Stomach smooth muscle (tissue), 2 donors: ENCODE results near the gene ARV1.
"Not testable (repeated sequence)": the region's sequence is repeated elsewhere in the genome, so short reads cannot be mapped to it uniquely, and the experiment has no call there.

Experiments
- H3K27ac ChIP-seq: one replicate; pipeline ENCODE4 v1.7.0; 2013; ENCODE audit warnings: mild to moderate bottlenecking, low read length, inconsistent platforms
- H3K27me3 ChIP-seq, 2 donors: one replicate each; pipeline ENCODE4 v1.7.0; 2013; ENCODE audit warnings: low read length in 2 of 2; ENCODE audit not compliant: insufficient read depth in 2 of 2, control insufficient read depth in 1 of 2
- H3K36me3 ChIP-seq, 2 donors: one replicate each; pipeline ENCODE4 v1.7.0; 2013; ENCODE audit warnings: low read length in 2 of 2; ENCODE audit not compliant: control insufficient read depth in 2 of 2, insufficient read depth in 2 of 2
- H3K4me1 ChIP-seq: one replicate; pipeline ENCODE4 v1.7.0; 2013; ENCODE audit warnings: low read length; ENCODE audit not compliant: control insufficient read depth, insufficient read depth
- H3K4me3 ChIP-seq, 2 donors: one replicate each; pipeline ENCODE4 v1.7.0; 2013; ENCODE audit warnings: low read length in 2 of 2
- H3K9ac ChIP-seq, 2 donors: one replicate each; pipeline ENCODE4 v1.7.0; 2013; ENCODE audit warnings: low read length in 2 of 2, mild to moderate bottlenecking in 1 of 2
- H3K9me3 ChIP-seq, 2 donors: one replicate each; pipeline ENCODE4 v1.7.0; 2013; ENCODE audit warnings: low read length in 2 of 2; ENCODE audit not compliant: control insufficient read depth in 2 of 2
- donor health status: healthy.
- donor health status: Pancreatic carcinoma.

Gene ARV1

GRCh38 chr1:231029247-231029646, 50.4 kb downstream of the ARV1 start:
- H3K9ac ChIP-seq, H3K27me3 ChIP-seq, H3K27ac ChIP-seq, H3K4me1 ChIP-seq, H3K36me3 ChIP-seq, H3K9me3 ChIP-seq, H3K4me3 ChIP-seq: not testable (repeated sequence)

GRCh38 chr1:231029841-231030240, 50.9 kb downstream of the ARV1 start:
- H3K27ac ChIP-seq, result no peak overlapping the region
- H3K36me3 ChIP-seq, result no peaks in the 10 kb centered on the region
- H3K27me3 ChIP-seq, result peaks cover 0 to 2% of the 10 kb centered on the region in 2 donors
- H3K4me1 ChIP-seq, result no peaks in the 10 kb centered on the region
- H3K9me3 ChIP-seq, result no peaks in the 10 kb centered on the region
- no peak overlapping the region for H3K9ac ChIP-seq
- no peak overlapping the region for H3K4me3 ChIP-seq

GRCh38 chr1:231032963-231033362, 54.1 kb downstream of the ARV1 start:
- no peaks in the 10 kb centered on the region for H3K36me3 ChIP-seq
- H3K9ac ChIP-seq, result no peak overlapping the region
- no peaks in the 10 kb centered on the region for H3K9me3 ChIP-seq
- H3K27me3 ChIP-seq, result peaks cover 19 to 20% of the 10 kb centered on the region in 2 donors
- H3K4me1 ChIP-seq, result no peaks in the 10 kb centered on the region
- no peak overlapping the region for H3K27ac ChIP-seq
- H3K4me3 ChIP-seq, result no peak overlapping the region

GRCh38 chr1:231035799-231036198, 56.9 kb downstream of the ARV1 start:
- Histone ChIP-seq H3K4me3 (no peak overlapping the region), H3K27ac (no peak overlapping the region), H3K9ac (no peak overlapping the region), H3K27me3 (peaks cover 23 to 35% of the 10 kb centered on the region in 2 donors), H3K4me1 (peaks cover 19% of the 10 kb centered on the region), H3K9me3 (no peaks in the 10 kb centered on the region), H3K36me3 (no peaks in the 10 kb centered on the region)

- Histone ChIP-seq H3K4me1 (peaks cover 23% of the 10 kb centered on the region), H3K27ac (no peak overlapping the region)
Measured at GRCh38 chr1:231036416-231036815, 57.5 kb downstream of the ARV1 start.

GRCh38 chr1:231037585-231038517, 59.0 kb downstream of the ARV1 start:
- no peaks in the 10 kb centered on the region for H3K36me3 ChIP-seq
- no peak overlapping the region for H3K4me3 ChIP-seq
- H3K27ac ChIP-seq, result no peak overlapping the region
- H3K4me1 ChIP-seq, result peaks cover 23% of the 10 kb centered on the region
- H3K27me3 ChIP-seq, result peaks cover 23 to 37% of the 10 kb centered on the region in 2 donors
- H3K9me3 ChIP-seq, result no peaks in the 10 kb centered on the region
- H3K9ac ChIP-seq, result no peak overlapping the region

More at GRCh38 chr1:231036416-231036815, 57.5 kb downstream of the ARV1 start:
- H3K36me3 ChIP-seq, result no peaks in the 10 kb centered on the region
- H3K9ac ChIP-seq, result no peak overlapping the region
- H3K4me3 ChIP-seq, result no peak overlapping the region
- peaks cover 23 to 37% of the 10 kb centered on the region in 2 donors for H3K27me3 ChIP-seq
- H3K9me3 ChIP-seq, result no peaks in the 10 kb centered on the region

GRCh38 chr1:231039161-231040018, 60.5 kb downstream of the ARV1 start:
- peaks cover 21 to 37% of the 10 kb centered on the region in 2 donors for H3K27me3 ChIP-seq
- peak overlapping the region in 1 of 2 donors; percentile 41 for H3K9ac ChIP-seq
- H3K4me3 ChIP-seq, result peak overlapping the region; percentile 20 to 74
- no peaks in the 10 kb centered on the region for H3K36me3 ChIP-seq
- H3K9me3 ChIP-seq, result no peaks in the 10 kb centered on the region
- no peak overlapping the region for H3K27ac ChIP-seq
- H3K4me1 ChIP-seq, result peaks cover 23% of the 10 kb centered on the region

DNA sequence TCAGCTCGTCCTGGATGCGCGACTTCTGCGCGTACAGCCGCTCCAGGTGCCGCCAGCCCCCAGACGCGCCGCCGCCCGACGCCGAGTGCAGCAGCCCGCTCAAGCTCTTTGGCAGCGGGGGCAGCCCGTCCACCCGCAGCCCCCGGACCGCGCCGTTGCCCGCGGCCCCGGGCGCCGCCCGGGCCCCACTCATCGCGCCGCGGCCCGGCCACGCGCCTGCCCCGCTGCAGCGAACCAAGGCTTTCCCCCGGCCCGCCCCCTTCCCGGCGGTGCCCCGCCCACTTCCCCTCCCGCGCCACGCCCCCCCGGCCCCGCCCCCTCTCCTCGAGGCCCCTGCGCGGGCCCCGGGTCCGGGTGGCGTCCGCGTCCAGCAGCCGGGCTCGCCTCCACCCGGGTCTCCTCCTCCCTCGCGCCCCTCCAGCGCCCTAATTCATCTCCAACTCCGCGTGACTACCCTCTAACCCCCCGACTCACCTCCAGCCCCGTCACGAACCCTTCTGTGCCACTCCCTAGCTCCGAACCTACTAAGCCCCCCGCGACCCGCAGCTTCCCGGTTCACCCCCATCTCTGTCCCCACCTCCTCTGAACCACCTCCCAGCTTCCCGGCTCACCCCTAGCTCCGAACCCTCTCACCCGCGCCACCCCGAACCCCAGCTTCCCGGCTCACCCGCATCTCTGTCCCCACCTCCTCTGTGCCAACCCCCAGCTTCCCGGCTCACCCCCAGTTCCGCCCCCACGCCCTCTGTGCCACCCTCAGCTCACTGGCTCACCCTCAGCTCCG, 61.3 kb downstream of the ARV1 start, which contains the start of gene FAM89A:
Gene FAM89A (minus strand): TSS at position 236 of the 781 bp plus-strand sequence. CDS start 43 bp downstream, at position 193.
- Histone ChIP-seq H3K27me3 (peaks cover 21 to 37% of the 10 kb centered on the region in 2 donors), H3K36me3 (no peaks in the 10 kb centered on the region), H3K9me3 (no peaks in the 10 kb centered on the region), H3K9ac (peak within 1 kb of the TSS in 1 of 2 donors; percentile 41), H3K4me3 (peak within 1 kb of the TSS; percentile 20 to 74), H3K4me1 (peaks cover 23% of the 10 kb centered on the region), H3K27ac (no peak within 1 kb of the TSS)

DNA sequence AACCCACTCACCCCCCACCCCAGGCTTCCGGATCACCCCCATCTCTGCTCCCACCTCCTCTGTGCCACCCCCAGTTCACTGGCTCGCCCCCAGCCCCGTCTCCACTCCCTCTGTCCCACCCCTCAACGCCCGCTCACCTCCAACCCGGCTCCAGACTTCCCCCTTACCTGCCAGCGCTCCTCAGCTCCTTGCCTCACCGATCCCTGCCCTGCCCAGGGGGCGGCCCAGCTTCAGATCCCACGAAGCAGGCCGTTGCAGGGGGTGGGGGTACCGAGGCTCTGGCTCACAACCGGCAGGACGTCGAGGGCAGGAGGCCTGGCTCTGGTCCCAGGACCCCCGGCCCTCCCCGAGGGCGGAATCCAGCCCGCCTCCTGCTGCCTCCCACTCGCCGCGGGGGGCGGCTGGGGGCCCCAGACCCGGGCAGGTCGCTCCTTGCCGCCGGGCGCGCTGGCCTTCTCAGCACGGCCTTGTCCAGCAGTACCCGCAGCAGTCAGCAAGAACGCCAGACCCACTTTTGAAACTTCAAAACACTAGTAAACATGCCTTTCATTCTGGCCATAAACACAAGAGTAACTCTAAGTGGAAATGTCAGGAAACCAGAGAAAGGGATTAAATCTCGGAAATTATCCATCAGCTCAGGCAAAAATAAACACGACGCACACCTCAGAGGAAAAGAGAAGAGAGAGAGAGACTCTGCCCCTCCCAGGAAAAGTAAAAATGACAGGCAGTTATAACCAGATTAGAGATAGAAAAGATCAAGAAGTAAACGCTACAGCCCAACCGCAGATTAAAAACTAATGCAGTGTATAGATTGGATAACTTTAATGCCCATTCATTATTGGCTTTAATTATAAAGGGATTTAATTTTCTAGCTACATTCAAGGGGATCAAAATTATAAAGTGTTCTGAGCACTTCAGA, 62.2 kb downstream of the ARV1 start:
- Histone ChIP-seq H3K4me1 (peaks cover 23% of the 10 kb centered on the region), H3K36me3 (no peaks in the 10 kb centered on the region), H3K9me3 (no peaks in the 10 kb centered on the region), H3K9ac (no peak overlapping the region), H3K27me3 (peaks cover 17 to 33% of the 10 kb centered on the region in 2 donors), H3K27ac (no peak overlapping the region), H3K4me3 (peak overlapping the region in 1 of 2 donors; percentile 67)
